GM12878 (cell line): ENCODE measurements around the gene ANTXR1. TPM values are rescaled to one million over a fixed set of nuclear protein-coding genes. Genes with fewer than 3 reads are reported as not detected.

ENCODE experiments used
- LARP7 ChIP-seq: fragments of 450-650 bp; IDR thresholded peaks from 2 replicates; pipeline ENCODE4 v1.6.1; 2017; ENCODE audit warnings: mild to moderate bottlenecking
- NFIC ChIP-seq: IDR thresholded peaks from 2 replicates; pipeline ENCODE4 v1.6.1; 2012; ENCODE audit warnings: low read depth, mild to moderate bottlenecking, inconsistent platforms, low read length, moderate library complexity
- polyA plus RNA-seq, 11 experiments: library from polyadenylated mRNA; depleted of rRNA in 4 of 11; unstranded in 6 of 11; stranded (reverse) in 5 of 11; fragments of >200 nt; fragmentation: Nextera tagmentation in 4 of 11; fragmentation: Illumina TruSeq in 1 of 11; extraction: Ambion mirVana in 4 of 11; extraction: Trizol in 1 of 11; gene quantifications; 1 replicate in 1 of 11; 2 replicates in 10 of 11; pipeline versions ENCODE4 v1.2.1 to v1.2.3, GENCODE V29; 2011 to 2016; ENCODE audit warnings: inconsistent platforms in 2 of 11, missing spikeins in 2 of 11, low read depth in 1 of 11
- total RNA-seq, 4 experiments: library from RNA; depleted of rRNA in 3 of 4; stranded (reverse); fragments of >200 nt in 3 of 4; fragmentation: Illumina TruSeq in 1 of 4; extraction: Trizol in 1 of 4; gene quantifications; 2 replicates each; pipeline versions ENCODE4 v1.2.1 to v1.2.3, GENCODE V29; 2013 to 2021
- TF ChIP-seq, protein P1 (sequence below): fragments of 450-650 bp; IDR thresholded peaks from 2 replicates; pipeline ENCODE4 v1.6.1; 2016; ENCODE audit warnings: mild to moderate bottlenecking, moderate library complexity, borderline replicate concordance
- TF ChIP-seq, protein P2 (sequence below): fragments of 450-650 bp; IDR thresholded peaks from 2 replicates; pipeline ENCODE4 v1.6.1; 2016; ENCODE audit warnings: mild to moderate bottlenecking
- TF ChIP-seq, protein P3 (sequence below): fragments of 450-650 bp; IDR thresholded peaks from 2 replicates; pipeline ENCODE4 v1.6.1; 2014; ENCODE audit warnings: mild to moderate bottlenecking
- TF ChIP-seq, protein P4 (sequence below): fragments of 150-350 bp; IDR thresholded peaks from 2 replicates; pipeline ENCODE4 v1.6.1; 2016; ENCODE audit warnings: low read depth, low read length

The ANTXR1 gene
- total and polyA plus RNA-seq, 10 of the 15 experiments (the other 5 are each of a cell fraction or from before 2014, with no cell fraction given): 0.09 to 0.26 TPM; not detected in 8

DNA sequence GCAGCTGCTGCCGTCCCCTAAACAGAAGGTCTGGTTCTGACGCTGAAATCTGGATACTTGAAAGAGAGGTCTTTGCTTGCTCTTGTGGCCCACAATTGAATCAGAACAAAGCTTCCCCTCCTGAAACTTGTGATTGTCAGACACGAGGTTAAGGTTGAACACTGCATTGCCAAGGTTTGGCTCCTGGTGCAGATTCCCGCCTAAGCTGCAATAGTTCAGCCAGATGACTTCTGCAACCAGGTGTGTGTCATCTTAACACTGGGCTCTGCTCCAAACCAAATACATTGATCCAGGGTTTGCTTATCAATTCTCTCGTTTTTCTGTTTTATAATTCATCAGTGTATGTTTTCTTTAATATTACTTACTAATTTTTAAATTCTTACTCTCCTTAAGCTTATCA is 23.9 kb upstream of the ANTXR1 start (continued):
- TF ChIP-seq, protein P1, sequence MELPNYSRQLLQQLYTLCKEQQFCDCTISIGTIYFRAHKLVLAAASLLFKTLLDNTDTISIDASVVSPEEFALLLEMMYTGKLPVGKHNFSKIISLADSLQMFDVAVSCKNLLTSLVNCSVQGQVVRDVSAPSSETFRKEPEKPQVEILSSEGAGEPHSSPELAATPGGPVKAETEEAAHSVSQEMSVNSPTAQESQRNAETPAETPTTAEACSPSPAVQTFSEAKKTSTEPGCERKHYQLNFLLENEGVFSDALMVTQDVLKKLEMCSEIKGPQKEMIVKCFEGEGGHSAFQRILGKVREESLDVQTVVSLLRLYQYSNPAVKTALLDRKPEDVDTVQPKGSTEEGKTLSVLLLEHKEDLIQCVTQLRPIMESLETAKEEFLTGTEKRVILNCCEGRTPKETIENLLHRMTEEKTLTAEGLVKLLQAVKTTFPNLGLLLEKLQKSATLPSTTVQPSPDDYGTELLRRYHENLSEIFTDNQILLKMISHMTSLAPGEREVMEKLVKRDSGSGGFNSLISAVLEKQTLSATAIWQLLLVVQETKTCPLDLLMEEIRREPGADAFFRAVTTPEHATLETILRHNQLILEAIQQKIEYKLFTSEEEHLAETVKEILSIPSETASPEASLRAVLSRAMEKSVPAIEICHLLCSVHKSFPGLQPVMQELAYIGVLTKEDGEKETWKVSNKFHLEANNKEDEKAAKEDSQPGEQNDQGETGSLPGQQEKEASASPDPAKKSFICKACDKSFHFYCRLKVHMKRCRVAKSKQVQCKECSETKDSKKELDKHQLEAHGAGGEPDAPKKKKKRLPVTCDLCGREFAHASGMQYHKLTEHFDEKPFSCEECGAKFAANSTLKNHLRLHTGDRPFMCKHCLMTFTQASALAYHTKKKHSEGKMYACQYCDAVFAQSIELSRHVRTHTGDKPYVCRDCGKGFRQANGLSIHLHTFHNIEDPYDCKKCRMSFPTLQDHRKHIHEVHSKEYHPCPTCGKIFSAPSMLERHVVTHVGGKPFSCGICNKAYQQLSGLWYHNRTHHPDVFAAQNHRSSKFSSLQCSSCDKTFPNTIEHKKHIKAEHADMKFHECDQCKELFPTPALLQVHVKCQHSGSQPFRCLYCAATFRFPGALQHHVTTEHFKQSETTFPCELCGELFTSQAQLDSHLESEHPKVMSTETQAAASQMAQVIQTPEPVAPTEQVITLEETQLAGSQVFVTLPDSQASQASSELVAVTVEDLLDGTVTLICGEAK: no peak
- TF ChIP-seq NFIC: no peak
- TF ChIP-seq, protein P2, sequence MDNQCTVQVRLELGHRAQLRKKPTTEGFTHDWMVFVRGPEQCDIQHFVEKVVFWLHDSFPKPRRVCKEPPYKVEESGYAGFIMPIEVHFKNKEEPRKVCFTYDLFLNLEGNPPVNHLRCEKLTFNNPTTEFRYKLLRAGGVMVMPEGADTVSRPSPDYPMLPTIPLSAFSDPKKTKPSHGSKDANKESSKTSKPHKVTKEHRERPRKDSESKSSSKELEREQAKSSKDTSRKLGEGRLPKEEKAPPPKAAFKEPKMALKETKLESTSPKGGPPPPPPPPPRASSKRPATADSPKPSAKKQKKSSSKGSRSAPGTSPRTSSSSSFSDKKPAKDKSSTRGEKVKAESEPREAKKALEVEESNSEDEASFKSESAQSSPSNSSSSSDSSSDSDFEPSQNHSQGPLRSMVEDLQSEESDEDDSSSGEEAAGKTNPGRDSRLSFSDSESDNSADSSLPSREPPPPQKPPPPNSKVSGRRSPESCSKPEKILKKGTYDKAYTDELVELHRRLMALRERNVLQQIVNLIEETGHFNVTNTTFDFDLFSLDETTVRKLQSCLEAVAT: no peak
- no peak for TF ChIP-seq LARP7
- TF ChIP-seq, protein P3, sequence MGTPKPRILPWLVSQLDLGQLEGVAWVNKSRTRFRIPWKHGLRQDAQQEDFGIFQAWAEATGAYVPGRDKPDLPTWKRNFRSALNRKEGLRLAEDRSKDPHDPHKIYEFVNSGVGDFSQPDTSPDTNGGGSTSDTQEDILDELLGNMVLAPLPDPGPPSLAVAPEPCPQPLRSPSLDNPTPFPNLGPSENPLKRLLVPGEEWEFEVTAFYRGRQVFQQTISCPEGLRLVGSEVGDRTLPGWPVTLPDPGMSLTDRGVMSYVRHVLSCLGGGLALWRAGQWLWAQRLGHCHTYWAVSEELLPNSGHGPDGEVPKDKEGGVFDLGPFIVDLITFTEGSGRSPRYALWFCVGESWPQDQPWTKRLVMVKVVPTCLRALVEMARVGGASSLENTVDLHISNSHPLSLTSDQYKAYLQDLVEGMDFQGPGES: no peak
- TF ChIP-seq, protein P4, sequence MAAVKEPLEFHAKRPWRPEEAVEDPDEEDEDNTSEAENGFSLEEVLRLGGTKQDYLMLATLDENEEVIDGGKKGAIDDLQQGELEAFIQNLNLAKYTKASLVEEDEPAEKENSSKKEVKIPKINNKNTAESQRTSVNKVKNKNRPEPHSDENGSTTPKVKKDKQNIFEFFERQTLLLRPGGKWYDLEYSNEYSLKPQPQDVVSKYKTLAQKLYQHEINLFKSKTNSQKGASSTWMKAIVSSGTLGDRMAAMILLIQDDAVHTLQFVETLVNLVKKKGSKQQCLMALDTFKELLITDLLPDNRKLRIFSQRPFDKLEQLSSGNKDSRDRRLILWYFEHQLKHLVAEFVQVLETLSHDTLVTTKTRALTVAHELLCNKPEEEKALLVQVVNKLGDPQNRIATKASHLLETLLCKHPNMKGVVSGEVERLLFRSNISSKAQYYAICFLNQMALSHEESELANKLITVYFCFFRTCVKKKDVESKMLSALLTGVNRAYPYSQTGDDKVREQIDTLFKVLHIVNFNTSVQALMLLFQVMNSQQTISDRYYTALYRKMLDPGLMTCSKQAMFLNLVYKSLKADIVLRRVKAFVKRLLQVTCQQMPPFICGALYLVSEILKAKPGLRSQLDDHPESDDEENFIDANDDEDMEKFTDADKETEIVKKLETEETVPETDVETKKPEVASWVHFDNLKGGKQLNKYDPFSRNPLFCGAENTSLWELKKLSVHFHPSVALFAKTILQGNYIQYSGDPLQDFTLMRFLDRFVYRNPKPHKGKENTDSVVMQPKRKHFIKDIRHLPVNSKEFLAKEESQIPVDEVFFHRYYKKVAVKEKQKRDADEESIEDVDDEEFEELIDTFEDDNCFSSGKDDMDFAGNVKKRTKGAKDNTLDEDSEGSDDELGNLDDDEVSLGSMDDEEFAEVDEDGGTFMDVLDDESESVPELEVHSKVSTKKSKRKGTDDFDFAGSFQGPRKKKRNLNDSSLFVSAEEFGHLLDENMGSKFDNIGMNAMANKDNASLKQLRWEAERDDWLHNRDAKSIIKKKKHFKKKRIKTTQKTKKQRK: no peak
- TF ChIP-seq, all 136 proteins: peak for 0
